T-helper 2 cell treated with Interferon-gamma antibody and Interleukin-4, amounts not matched to agents 100 ng/mL and 5 ng/mL, for 36 hours (primary cell): ENCODE results near the gene GIMAP6. TPM values are rescaled to one million over a fixed set of nuclear protein-coding genes. Genes with fewer than 3 reads are reported as not detected.
"Not testable (repeated sequence)": the region's sequence is repeated elsewhere in the genome, so short reads cannot be mapped to it uniquely, and the experiment has no call there.

ENCODE experiments used
- intact Hi-C: fragments of 100-400 bp; cut with micrococcal nuclease; formaldehyde crosslinking; loops from one replicate; pipeline ENCODE4 v1.15.1; 2023
- total RNA-seq: library from RNA; stranded (reverse); gene quantifications from 2 replicates; pipeline ENCODE4 v1.2.3, GENCODE V29; 2022

The GIMAP6 gene
- total RNA-seq: 115 and 119 TPM in 2 replicates

GRCh38 chr7:150631866-150632864 is at the start of gene GIMAP6:
TSS of gene GIMAP6 (minus strand) at chr7:150632385. CDS start at chr7:150630142, 2,243 bp downstream.
- intact Hi-C loops: loop anchor here (1.0 to 5.0 kb wide), 8 partner anchors 37 to 179 kb away; partner anchors contain the start of genes GIMAP1, GIMAP4 and GIMAP7

GRCh38 chr7:150680364-150680763 is 48.2 kb upstream of the GIMAP6 start:
- intact Hi-C loops: not testable (repeated sequence)

GRCh38 chr7:150678601-150679000 is 46.4 kb upstream of the GIMAP6 start:
- intact Hi-C loops: not testable (repeated sequence)

- intact Hi-C loops: loop anchor here (1.0 to 2.0 kb wide), 2 partner anchors 9 to 46 kb away; no protein-coding TSS in a partner anchor
Measured at GRCh38 chr7:150676854-150677253, 44.7 kb upstream of the GIMAP6 start.

- intact Hi-C loops: loop anchor here (1.0 to 2.0 kb wide), 2 partner anchors 8 to 45 kb away; no protein-coding TSS in a partner anchor
Measured at GRCh38 chr7:150676276-150676675, 44.1 kb upstream of the GIMAP6 start.

- intact Hi-C loops: loop anchor here (1.0 to 2.0 kb wide), 2 partner anchors 7 to 45 kb away; no protein-coding TSS in a partner anchor
Measured at GRCh38 chr7:150675714-150676113, 43.5 kb upstream of the GIMAP6 start.

- intact Hi-C loops: not testable (repeated sequence)
Measured at GRCh38 chr7:150671798-150672585, 39.8 kb upstream of the GIMAP6 start.

- intact Hi-C loops: loop anchor here (1.0 to 5.0 kb wide), 9 partner anchors 7 to 219 kb away; partner anchors contain the start of genes GIMAP1, GIMAP2, GIMAP6 and GIMAP8
Measured at GRCh38 chr7:150668977-150669376, 36.8 kb upstream of the GIMAP6 start.

GRCh38 chr7:150668472-150668911 is 36.3 kb upstream of the GIMAP6 start:
- intact Hi-C loops: loop anchor here (1.0 to 5.0 kb wide), 9 partner anchors 8 to 218 kb away; partner anchors contain the start of genes GIMAP1, GIMAP2, GIMAP6 and GIMAP8

GRCh38 chr7:150666412-150666811 is 34.2 kb upstream of the GIMAP6 start:
- intact Hi-C loops: loop anchor here (5.0 kb wide), 2 partner anchors 51 to 149 kb away; partner anchors contain the start of gene GIMAP1

GRCh38 chr7:150665896-150666295 is 33.7 kb upstream of the GIMAP6 start:
- intact Hi-C loops: loop anchor here (5.0 kb wide), 2 partner anchors 51 to 149 kb away; partner anchors contain the start of gene GIMAP1

- intact Hi-C loops: loop anchor here (5.0 kb wide), 2 partner anchors 52 to 148 kb away; partner anchors contain the start of gene GIMAP1
Measured at GRCh38 chr7:150665089-150665748, 33.0 kb upstream of the GIMAP6 start.

GRCh38 chr7:150663802-150664494 is 31.8 kb upstream of the GIMAP6 start:
- intact Hi-C loops: loop anchor here (1.0 kb wide), 1 partner anchor 215 kb away; no protein-coding TSS in a partner anchor

GRCh38 chr7:150662821-150663220 is 30.6 kb upstream of the GIMAP6 start:
- intact Hi-C loops: loop anchor here (1.0 kb wide), 1 partner anchor 214 kb away; no protein-coding TSS in a partner anchor

GRCh38 chr7:150660939-150661613 is 28.9 kb upstream of the GIMAP6 start:
- intact Hi-C loops: no loop called here

GRCh38 chr7:150657526-150657925 is 25.3 kb upstream of the GIMAP6 start:
- intact Hi-C loops: no loop called here

- intact Hi-C loops: no loop called here
Measured at GRCh38 chr7:150656047-150656446, 23.9 kb upstream of the GIMAP6 start.

GRCh38 chr7:150654692-150655091 is 22.5 kb upstream of the GIMAP6 start:
- intact Hi-C loops: no loop called here

- intact Hi-C loops: no loop called here
Measured at GRCh38 chr7:150649080-150649385, 16.8 kb upstream of the GIMAP6 start.
